PC-3 (cell line): ENCODE data around the gene ROBO3. TPM values are rescaled to one million over a fixed set of nuclear protein-coding genes. Genes with fewer than 3 reads are reported as not detected.

Source experiments
- ATAC-seq: fragments of 200-7000 bp; cut with Tn5 transposase; 2 replicates; pipeline ENCODE4 v1.9.1; 2020; ENCODE audit warnings: mild to moderate bottlenecking, moderate library complexity
- BruUV-seq: library from RNA; stranded (reverse); fragments of 400-500 nt; replicated peaks from 2 replicates; lab custom pipeline; 2021; lab: Mats Ljungman, UMichigan
- CTCF ChIA-PET: fragments of 300-600 bp; sonication (Branson Sonifier 250); formaldehyde crosslinking; loops from one replicate; lab custom pipeline; 2022; ENCODE audit warnings: antibody characterized with exemption; lab: Charles Lee
- POLR2A ChIA-PET: fragments of 300-600 bp; sonication (Branson Sonifier 250); formaldehyde crosslinking; loops from one replicate; lab custom pipeline; 2022; ENCODE audit warnings: antibody characterized with exemption; ENCODE audit not compliant: unreplicated experiment; lab: Charles Lee
- DNase-seq: peaks from one replicate; pipeline ENCODE4 v3.0.0-alpha.2; 2015
- H2AFZ ChIP-seq: fragments of 300-600 bp; sonication (generic); 2 replicates; pipeline ENCODE4 v1.6.0; 2016; ENCODE audit warnings: antibody characterized with exemption, low read length
- H3F3A ChIP-seq: fragments of 300-600 bp; sonication (generic); one replicate; pipeline ENCODE4 v1.6.0; 2017; ENCODE audit warnings: antibody characterized with exemption, low read length, control low read depth, mild to moderate bottlenecking; ENCODE audit not compliant: unreplicated experiment
- H3K27ac ChIP-seq: fragments of 300-600 bp; sonication (generic); 2 replicates; pipeline ENCODE4 v1.5.1; 2016; ENCODE audit warnings: mild to moderate bottlenecking, low read length
- H3K27me3 ChIP-seq: fragments of 300-600 bp; sonication (generic); 2 replicates; pipeline ENCODE4 v1.6.1; 2016; ENCODE audit warnings: low read length, mixed read lengths
- H3K36me3 ChIP-seq: fragments of 300-600 bp; sonication (generic); 2 replicates; pipeline ENCODE4 v1.6.1; 2016; ENCODE audit warnings: low read depth, mixed run types, low read length, mixed read lengths
- H3K4me1 ChIP-seq: fragments of 300-600 bp; sonication (generic); 2 replicates; pipeline ENCODE4 v1.5.1; 2016; ENCODE audit warnings: low read length; ENCODE audit not compliant: insufficient read depth
- H3K4me2 ChIP-seq: fragments of 300-600 bp; sonication (generic); 2 replicates; pipeline ENCODE4 v1.6.0; 2016; ENCODE audit warnings: low read length
- H3K4me3 ChIP-seq: fragments of 300-600 bp; sonication (generic); 2 replicates; pipeline ENCODE4 v1.5.1; 2016; ENCODE audit warnings: mild to moderate bottlenecking, low read length, mixed read lengths
- H3K79me2 ChIP-seq: fragments of 300-600 bp; sonication (generic); 2 replicates; pipeline ENCODE4 v1.6.1; 2017; ENCODE audit warnings: low read length, mixed read lengths
- H3K9ac ChIP-seq: fragments of 300-600 bp; sonication (generic); 2 replicates; pipeline ENCODE4 v1.6.0; 2016; ENCODE audit warnings: mild to moderate bottlenecking, low read length
- H3K9me2 ChIP-seq: fragments of 300-600 bp; sonication (generic); replicated peaks from 2 replicates; pipeline ENCODE4 v1.6.1; 2016; ENCODE audit warnings: mixed run types, low read length, mixed read lengths
- H3K9me3 ChIP-seq: fragments of 300-600 bp; sonication (generic); 2 replicates; pipeline ENCODE4 v1.6.1; 2016; ENCODE audit warnings: low read length, mixed read lengths
- H4K20me1 ChIP-seq: fragments of 300-600 bp; sonication (generic); 2 replicates; pipeline ENCODE4 v1.6.1; 2016; ENCODE audit warnings: low read length, mixed read lengths
- CTCF ChIP-seq: fragments of 300-600 bp; sonication (generic); conservative IDR thresholded peaks from 2 replicates; pipeline ENCODE4 v1.5.1; 2017; ENCODE audit warnings: antibody characterized with exemption, low read depth, mild to moderate bottlenecking, low read length
- EZH2 ChIP-seq: fragments of 300-600 bp; sonication (generic); IDR thresholded peaks from one replicate; pipeline ENCODE4 v1.6.1; 2017; ENCODE audit warnings: antibody characterized with exemption, mild to moderate bottlenecking, low read length; ENCODE audit not compliant: unreplicated experiment
- EZH2phosphoT487 ChIP-seq: fragments of 300-600 bp; sonication (generic); IDR thresholded peaks from 2 replicates; pipeline ENCODE4 v1.6.1; 2018; ENCODE audit warnings: mild to moderate bottlenecking, antibody characterized with exemption, low read length, borderline replicate concordance
- intact Hi-C: fragments of 100-400 bp; cut with micrococcal nuclease; formaldehyde crosslinking; loops from 2 replicates; pipeline ENCODE4 v1.9.0; 2023
- total RNA-seq: library from RNA; depleted of rRNA; stranded (reverse); fragments of >200 nt; gene quantifications from 2 replicates; pipeline ENCODE4 v1.2.3, GENCODE V29; 2014

Gene ROBO3
- total RNA-seq, 1 experiment from 2014 or later = 18.5 TPM

- Histone ChIP-seq H3K27ac (no peak overlapping the region), H3K4me2 (no peak overlapping the region), H3K27me3 (no peaks in the 10 kb centered on the region), H4K20me1 (no peaks in the 10 kb centered on the region), H3K4me3 (no peak overlapping the region), H3K79me2 (no peaks in the 10 kb centered on the region), H3F3A (no peaks in the 10 kb centered on the region), H3K36me3 (no peaks in the 10 kb centered on the region), H2AFZ (no peak overlapping the region), H3K9me2 (no peaks in the 10 kb centered on the region), H3K9me3 (no peaks in the 10 kb centered on the region), H3K9ac (no peak overlapping the region), H3K4me1 (peaks cover 10% of the 10 kb centered on the region; the same call in 1 of the 2 replicates)
- no peak for DNase-seq
- no peak for ATAC-seq
- BruUV-seq = no TSS peak
- ChIA-PET POLR2A (no interaction called here), CTCF (no interaction called here)
- intact Hi-C loops = no loop called here
- TF ChIP-seq EZH2phosphoT487 (no peak), EZH2 (no peak), CTCF (no peak)
These were observed 39.4 kb upstream of the ROBO3 start for GRCh38 chr11:124825876-124826275.

GRCh38 chr11:124829986-124830385, 35.2 kb upstream of the ROBO3 start:
- POLR2A ChIA-PET = interaction anchor here (0.5 to 0.7 kb wide), 2 partner anchors 15 to 449 kb away, joined by 5 to 9 read pairs; no protein-coding TSS in a partner anchor
- intact Hi-C loops = no loop called here
- no peak overlapping the region for H2AFZ ChIP-seq
- no peaks in the 10 kb centered on the region for H3K79me2 ChIP-seq
- no peak overlapping the region for H3K4me2 ChIP-seq
- no peaks in the 10 kb centered on the region for H3K36me3 ChIP-seq
- no peaks in the 10 kb centered on the region for H3K27me3 ChIP-seq
- no peak overlapping the region for H3K27ac ChIP-seq
- ATAC-seq (no peak), DNase-seq (no peak)
- H4K20me1 ChIP-seq = no peaks in the 10 kb centered on the region
- no peaks in the 10 kb centered on the region for H3K9me3 ChIP-seq
- H3K9me2 ChIP-seq = no peaks in the 10 kb centered on the region
- H3K4me1 ChIP-seq = peaks cover 33% of the 10 kb centered on the region
- TF ChIP-seq EZH2 (no peak), EZH2phosphoT487 (no peak), CTCF (no peak)
- CTCF ChIA-PET = no interaction called here
- no peak overlapping the region for H3K9ac ChIP-seq
- no peak overlapping the region for H3K4me3 ChIP-seq
- H3F3A ChIP-seq = no peaks in the 10 kb centered on the region
- BruUV-seq = no TSS peak

GRCh38 chr11:124830749-124831148, 34.5 kb upstream of the ROBO3 start:
- Histone ChIP-seq H3K79me2 (no peaks in the 10 kb centered on the region), H3K9me3 (no peaks in the 10 kb centered on the region), H3K4me1 (peaks cover 39% of the 10 kb centered on the region), H3K4me3 (no peak overlapping the region), H3K4me2 (no peak overlapping the region), H3K9me2 (no peaks in the 10 kb centered on the region), H3K36me3 (no peaks in the 10 kb centered on the region), H3K27ac (no peak overlapping the region), H2AFZ (no peak overlapping the region), H4K20me1 (no peaks in the 10 kb centered on the region), H3K27me3 (no peaks in the 10 kb centered on the region), H3F3A (no peaks in the 10 kb centered on the region), H3K9ac (no peak overlapping the region)
- no TSS peak for BruUV-seq
- intact Hi-C loops = no loop called here
- ChIA-PET POLR2A (no interaction called here), CTCF (no interaction called here)
- no peak for TF ChIP-seq CTCF
- no peak for TF ChIP-seq EZH2
- TF ChIP-seq EZH2phosphoT487 = no peak
- DNase-seq (no peak), ATAC-seq (no peak)
